Inflammatory macrophage treated with lipopolysaccharide for 4 hours (primary cell): ENCODE measurements around the gene SHISA9.
"Not testable (repeated sequence)": the region's sequence is repeated elsewhere in the genome, so short reads cannot be mapped to it uniquely, and the experiment has no call there.

Experiments
- DNase-seq: peaks from one replicate; pipeline ENCODE4 v3.0.0-alpha.2; 2020

SHISA9 gene

GRCh38 chr16:12901597-12902461 is at the start of gene SHISA9:
TSS of gene SHISA9 (plus strand) at chr16:12901598.
- DNase-seq = no peak

DNA sequence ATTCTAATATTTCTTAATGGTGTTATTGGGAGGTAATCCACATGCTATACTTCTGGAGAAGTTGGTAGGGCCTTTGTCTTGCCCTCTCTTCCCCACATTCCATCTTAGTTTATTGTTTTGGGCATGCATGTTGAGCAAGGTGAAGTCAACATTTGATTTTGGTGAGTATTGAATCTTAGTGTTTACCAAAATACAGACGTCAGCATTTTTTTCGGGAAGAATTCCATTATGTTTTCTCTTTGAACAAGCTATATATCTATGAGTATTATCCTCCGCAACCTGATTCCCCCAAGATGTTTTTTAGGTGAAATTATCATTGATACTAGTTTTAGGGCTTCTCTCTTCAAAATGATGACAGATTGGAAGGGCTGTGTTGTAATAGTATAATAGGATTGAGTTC is 47.4 kb upstream of the SHISA9 start:
- DNase-seq = no peak

GRCh38 chr16:12857435-12857834 is 44.0 kb upstream of the SHISA9 start:
- DNase-seq = not testable (repeated sequence)

DNA sequence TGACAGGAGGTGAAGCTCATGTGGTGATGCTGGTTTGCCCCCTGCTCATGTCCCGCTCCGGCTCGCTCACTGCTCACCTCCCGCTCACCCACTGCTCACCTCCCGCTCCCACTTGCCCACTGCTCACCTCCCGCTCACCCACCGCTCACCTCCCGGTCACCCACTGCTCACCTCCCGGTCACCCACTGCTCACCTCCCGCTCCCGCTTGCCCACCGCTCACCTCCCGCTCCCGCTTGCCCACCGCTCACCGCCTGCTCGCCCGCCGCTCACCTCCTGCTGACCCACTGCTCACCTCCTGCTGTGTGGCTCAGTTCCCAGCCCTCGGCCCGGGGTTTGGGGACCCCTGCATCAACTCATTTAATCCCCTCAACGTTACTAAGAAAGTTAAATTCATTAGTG is 39.1 kb upstream of the SHISA9 start:
- DNase-seq = no peak

GRCh38 chr16:12862941-12863340 is 38.5 kb upstream of the SHISA9 start:
- no peak for DNase-seq

DNA sequence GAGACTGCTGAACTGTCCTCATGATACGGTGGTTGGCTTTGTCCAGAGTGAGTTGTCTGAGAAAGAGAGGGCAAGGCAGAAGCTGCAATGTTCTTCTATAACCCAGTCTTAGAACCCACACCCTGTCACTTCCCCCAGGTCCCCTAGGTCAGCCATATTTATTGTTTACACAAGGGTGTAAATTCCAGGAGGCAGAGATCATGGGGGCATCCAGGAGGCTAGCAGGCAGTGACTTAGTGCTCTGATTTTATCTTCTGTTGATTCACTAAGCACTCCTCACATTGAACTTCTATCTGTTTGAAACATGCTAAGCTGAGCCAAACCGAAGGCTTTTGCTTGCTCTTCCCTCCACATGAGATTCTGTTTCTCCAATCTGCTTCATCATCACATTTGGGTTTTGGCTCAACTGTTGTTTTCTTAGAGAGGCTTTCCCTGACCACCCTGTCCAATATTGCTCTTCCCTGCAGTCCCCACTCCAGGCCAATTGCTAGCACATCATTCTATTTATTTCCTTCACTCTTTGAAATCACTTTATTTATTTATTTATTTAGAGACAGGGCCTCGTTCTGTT is 34.3 kb upstream of the SHISA9 start:
- no peak for DNase-seq

DNA sequence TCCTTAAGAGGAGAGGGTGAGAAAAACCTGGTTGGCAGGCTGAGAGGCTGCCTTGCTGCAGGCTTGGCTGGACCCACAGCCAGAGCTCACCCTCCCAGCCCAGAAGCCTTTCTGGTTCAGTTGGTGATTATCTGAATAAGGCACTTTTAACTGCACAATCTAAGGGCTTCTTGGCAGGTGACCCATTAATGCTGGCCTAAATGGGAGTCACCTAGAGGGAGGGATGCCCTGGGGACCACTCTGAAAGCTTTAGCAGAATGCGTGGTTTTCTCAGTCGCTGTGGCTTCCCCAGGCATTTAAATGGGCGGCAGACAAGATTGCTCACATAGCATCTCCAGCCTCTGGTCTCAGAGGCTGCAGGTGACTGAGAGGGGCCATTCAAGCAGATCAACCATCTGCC is 33.2 kb upstream of the SHISA9 start:
- DNase-seq = no peak

DNA sequence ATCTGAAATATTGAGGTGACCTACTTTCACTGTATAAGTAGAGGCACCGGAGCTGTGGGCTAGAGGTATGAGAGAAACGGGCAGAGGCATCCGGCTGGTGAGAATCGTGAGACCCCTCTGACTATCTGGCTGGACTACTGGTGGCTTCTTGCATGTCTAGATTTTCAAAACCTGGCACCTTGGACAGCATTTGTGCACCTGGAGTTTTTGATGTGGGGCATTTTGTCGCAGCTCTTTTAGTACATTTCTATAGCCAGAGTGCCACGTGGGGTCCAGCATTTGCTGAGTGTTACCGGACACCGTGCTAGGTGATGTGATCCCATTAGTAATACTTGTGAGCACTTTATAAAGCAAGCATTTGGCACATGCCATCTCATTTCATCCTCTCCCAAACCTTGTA is 32.6 kb upstream of the SHISA9 start:
- no peak for DNase-seq

DNA sequence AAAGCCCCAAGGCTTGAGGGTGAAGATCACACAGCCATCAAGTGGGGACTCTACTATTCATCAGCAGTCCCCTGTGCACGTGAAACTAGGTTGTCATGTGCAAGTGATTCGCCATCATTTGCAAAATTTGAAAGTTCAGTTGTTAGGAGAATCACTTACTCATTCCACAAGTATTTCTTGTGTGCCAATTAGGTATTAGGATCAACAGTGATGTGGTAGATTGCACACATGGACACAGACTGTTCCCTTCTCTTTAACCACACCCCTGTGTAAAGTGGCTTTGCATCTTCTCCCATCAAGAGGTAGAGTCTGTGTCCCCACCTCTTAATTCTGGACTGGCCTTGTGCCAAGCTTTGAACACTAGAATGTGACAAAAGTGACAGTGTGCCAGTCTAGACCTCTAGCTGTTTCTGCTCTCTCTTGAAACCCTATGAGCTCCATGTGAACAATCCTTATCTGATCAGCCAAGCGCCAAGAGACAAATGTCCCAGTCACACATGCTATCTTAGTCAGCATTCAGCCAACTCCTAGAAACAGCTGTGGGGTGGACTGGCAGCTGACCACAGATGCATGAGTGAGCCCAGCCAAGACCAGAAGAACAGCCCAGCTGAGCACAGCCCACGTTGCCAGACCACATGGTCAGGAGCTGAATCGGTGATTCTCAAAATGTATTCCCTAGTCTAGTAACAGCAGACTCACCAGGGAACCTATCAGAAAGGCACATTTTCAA is 31.5 kb upstream of the SHISA9 start:
- no peak for DNase-seq

GRCh38 chr16:12871784-12872183 is 29.6 kb upstream of the SHISA9 start:
- peak; percentile 1 for DNase-seq

GRCh38 chr16:12874186-12874585 is 27.2 kb upstream of the SHISA9 start:
- DNase-seq = no peak

DNA sequence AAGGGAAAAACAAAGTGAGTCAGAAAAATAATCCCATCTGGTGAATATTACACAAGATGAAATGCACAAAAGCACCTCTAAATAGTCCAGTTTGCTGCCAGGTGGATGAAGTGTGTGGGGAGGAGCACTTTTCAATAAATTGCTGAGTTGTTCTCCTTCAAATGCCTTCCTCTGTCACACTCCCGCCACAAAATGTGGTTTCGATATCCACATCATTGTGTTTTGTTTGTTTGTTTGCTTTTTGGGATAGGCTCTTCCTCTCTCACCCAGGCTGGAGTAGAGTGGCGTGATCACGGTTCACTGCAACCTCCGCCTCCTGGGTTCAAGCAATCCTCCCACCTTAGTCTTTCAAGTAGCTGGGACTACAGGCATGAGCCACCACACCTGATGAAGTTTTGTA is 24.6 kb upstream of the SHISA9 start:
- no peak for DNase-seq

GRCh38 chr16:12878973-12879372 is 22.4 kb upstream of the SHISA9 start:
- DNase-seq = no peak

GRCh38 chr16:12879812-12880211 is 21.6 kb upstream of the SHISA9 start:
- no peak for DNase-seq

DNA sequence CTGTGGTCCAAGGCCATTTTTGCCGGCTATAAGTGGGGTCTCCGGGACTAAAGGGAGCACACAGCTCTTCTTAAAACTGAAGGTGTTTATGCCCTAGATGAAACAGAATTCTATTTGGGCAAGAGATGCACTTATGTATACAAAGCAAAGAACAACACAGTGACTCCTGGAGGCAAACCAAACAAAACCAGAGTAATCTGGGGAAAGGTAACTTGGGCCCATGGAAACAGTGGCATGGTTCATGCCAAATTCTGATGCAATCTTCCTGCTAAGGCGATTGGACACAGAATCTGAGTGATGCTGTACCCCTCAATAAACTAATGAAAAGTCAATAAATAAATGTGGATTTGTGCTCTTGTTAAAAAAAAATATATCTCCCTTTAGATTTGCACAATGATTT is 20.2 kb upstream of the SHISA9 start:
- no peak for DNase-seq

DNA sequence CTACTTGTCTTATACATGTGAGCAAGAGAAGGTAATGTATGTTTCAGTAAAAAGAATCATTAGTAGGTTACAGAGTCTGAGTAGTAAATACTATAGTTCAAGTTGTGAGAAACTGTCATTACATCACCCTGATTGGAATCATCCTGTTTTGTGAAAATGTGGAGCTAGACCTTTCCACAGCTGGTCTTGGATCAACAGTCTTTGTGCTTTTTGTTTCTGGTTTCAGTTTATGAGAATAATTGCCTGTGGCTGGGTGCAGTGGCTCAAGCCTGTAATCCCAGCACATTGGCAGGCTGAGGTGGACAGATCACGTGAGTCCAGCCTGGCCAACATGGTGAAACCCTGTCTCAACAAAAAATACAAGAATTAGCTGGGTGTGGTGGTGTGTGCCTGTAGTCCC is 19.7 kb upstream of the SHISA9 start:
- no peak for DNase-seq

DNA sequence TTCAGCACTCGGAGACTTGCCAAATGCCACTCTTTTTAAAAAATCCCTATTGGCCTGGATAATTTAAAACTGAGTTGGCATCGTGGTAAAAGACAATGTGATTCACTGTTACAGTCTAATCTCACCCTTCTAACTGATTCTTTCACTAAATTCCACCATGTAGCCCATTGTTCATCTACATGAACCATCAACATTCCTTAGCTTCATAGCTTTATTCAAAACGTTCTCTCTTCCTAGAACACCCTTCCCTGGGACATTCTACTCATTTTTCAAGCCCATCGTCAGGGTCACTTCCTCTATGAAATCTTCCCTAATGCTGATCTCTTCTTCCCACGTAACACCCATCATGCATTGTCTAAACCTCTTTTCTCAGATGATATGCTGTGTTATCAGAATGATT is 15.7 kb upstream of the SHISA9 start:
- no peak for DNase-seq

- no peak for DNase-seq
These were observed 9.6 kb upstream of the SHISA9 start for GRCh38 chr16:12891836-12892235.

DNA sequence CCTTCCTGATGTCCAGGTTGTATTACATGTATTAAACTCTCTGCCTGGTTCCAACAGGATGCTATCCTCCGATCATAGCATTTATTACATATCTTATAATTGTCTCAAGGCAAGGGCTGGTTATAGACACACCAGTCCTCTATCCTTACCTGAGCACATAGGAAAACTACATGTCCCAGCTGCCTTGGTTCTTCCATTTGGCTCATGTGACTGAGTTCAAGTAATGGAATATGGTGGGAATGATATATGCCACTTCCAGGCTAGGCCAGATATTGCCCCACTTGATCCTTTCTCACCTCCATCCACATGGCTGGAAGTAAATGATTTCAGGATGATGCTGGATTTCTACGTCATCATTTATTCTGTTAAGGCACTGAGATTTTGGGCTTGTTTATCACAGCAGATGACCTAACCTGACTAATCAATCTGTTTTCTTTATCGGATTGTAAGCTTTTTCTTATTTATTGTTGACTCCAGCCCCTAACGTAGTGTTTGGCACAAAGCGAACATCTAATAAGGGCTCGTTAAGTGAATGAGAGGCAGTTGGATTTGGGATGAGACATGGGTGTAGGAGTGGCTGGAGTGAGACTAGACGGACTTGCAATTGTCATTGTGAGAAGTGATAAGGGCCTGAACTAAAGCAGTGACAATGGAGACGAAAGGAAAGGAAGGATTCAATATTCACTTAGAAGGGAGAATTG is 8.2 kb upstream of the SHISA9 start:
- DNase-seq = no peak

DNA sequence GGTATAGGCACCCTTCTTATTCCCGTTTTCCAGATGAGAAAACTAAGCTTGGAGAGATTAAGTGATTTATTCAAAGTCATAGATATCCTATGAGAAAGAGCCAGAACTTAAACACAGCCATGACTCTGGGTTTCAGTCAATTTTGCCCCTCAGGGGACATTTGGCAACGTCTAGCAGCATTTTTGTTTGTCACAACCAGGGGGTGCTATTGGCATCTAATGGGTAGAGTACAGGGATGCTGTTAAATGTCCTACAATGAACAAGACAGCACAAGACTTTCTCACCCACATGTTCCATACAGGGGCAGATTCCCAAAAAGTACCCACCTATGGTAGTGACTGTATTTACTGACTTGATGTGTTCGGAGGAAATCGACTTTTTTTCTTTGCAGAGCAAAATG is 4.8 kb upstream of the SHISA9 start:
- DNase-seq = peak; percentile 22

DNA sequence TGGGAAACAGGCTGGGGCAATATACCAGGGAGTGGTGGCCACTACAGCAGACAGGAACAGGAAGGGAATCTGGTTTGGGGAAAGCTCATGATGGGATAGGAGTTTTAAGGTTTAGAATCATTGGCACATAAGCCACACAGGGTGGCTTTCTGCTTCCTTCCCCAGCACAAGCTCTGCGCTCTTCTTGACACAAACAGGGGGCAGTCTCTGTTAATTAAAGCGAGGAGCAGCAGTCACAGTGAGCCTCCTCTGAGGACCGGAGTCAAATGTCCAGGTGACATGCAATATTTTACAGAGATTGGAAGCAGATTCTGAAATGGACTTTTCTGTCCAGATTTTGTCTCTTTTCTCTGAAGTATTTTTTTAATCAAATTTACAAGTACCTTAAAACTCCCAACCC is 2.8 kb upstream of the SHISA9 start:
- DNase-seq = no peak

DNA sequence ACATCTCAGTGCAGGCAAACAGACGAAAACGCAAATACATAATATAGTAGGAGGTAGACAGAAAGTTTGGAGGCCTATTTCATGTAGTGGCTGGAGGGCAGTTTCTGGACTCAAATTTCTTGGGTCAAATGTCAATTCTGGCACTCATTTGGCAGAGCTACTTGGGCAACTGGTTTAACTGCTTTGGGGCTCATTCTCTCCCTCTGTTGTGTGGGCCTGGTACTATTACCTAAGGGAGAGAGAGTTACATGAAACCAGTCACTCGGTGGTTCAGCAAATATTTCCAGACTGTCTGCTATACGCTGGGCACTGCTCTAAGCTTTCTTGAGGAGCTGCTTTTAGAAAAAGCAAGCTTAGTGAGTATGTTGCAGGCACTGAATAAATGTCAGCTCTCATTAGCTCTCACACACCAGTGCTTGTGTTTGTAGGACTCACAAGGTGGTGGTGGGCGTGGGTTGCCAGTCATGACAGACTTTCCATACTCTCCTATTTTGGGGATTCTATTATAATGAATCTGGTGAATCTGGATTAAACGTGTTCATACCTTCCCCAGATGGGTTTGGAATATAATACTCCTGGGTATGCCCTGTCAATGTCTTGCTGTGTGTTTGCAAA is 1.8 kb upstream of the SHISA9 start:
- DNase-seq = no peak

DNA sequence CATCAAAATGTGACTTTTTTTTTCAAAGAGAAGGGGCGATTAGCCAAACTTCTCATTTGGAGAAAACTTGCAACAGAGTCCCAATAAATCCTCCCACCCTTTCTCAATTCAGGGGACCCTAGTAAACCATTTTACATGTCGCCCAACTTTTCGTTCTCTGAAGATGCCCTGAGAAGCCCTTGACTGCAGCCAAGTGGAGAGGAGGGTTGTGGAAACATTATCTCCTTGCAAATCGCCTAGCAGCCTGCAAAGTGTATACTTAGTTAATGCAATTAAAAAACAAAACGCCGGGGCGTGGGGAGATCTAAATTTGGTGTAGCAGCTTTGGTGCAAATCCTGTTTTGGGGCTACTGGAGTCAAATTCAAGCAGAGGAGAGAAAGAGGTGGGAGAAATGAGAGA is 1.2 kb upstream of the SHISA9 start:
- DNase-seq = no peak
